H1 (cell line): ENCODE results near the gene CDCA7L. TPM values are rescaled to one million over a fixed set of nuclear protein-coding genes. Genes with fewer than 3 reads are reported as not detected.

ENCODE experiments used
- CTCF ChIA-PET: fragments of 300-600 bp; sonication (Branson Sonifier 250); formaldehyde crosslinking; loops from one replicate; lab custom pipeline; 2021; ENCODE audit not compliant: partially characterized antibody; lab: Charles Lee
- POLR2A ChIA-PET: fragments of 300-600 bp; sonication (Branson Sonifier 250); formaldehyde crosslinking; loops from one replicate; lab custom pipeline; 2021; ENCODE audit warnings: inconsistent platforms; ENCODE audit not compliant: partially characterized antibody; lab: Charles Lee
- DNase-seq, 2 experiments: peaks; one replicate each; pipeline versions ENCODE4 v3.0.0 to v3.0.0-alpha.2; 2010 to 2022; ENCODE audit warnings: low spot score in 2 of 2, low read depth in 1 of 2, mixed read lengths in 1 of 2
- FAIRE-seq: peaks from 2 replicates; lab custom pipeline; 2011; peaks lifted over from hg19 to GRCh38; lab: Jason Lieb, UNC
- H2AFZ ChIP-seq: 2 replicates; pipeline ENCODE4 v1.8.1; 2012; ENCODE audit warnings: low read length, inconsistent platforms
- H2AK5ac ChIP-seq: 2 replicates; pipeline ENCODE4 v1.6.1; 2013; ENCODE audit warnings: low read depth, low read length
- H2BK120ac ChIP-seq: replicated peaks from 2 replicates; pipeline ENCODE3; 2013; ENCODE audit warnings: low read depth, low read length, inconsistent platforms
- H2BK12ac ChIP-seq: 2 replicates; pipeline ENCODE4 v1.6.1; 2013; ENCODE audit warnings: low read depth, low read length
- H2BK15ac ChIP-seq: 2 replicates; pipeline ENCODE4 v1.6.1; 2013; ENCODE audit warnings: low read length
- H2BK20ac ChIP-seq: 2 replicates; pipeline ENCODE4 v1.6.1; 2013; ENCODE audit warnings: low read length
- H2BK5ac ChIP-seq: 2 replicates; pipeline ENCODE4 v1.6.1; 2013; ENCODE audit warnings: low read depth, low read length
- H3K14ac ChIP-seq: 2 replicates; pipeline ENCODE4 v1.6.1; 2013; ENCODE audit warnings: inconsistent platforms; ENCODE audit not compliant: insufficient read length
- H3K18ac ChIP-seq: 2 replicates; pipeline ENCODE4 v1.6.1; 2013; ENCODE audit warnings: low read length; ENCODE audit errors: extremely low read depth
- H3K23ac ChIP-seq: 2 replicates; pipeline ENCODE4 v1.6.1; 2013; ENCODE audit warnings: inconsistent platforms; ENCODE audit not compliant: insufficient read length
- H3K23me2 ChIP-seq: 2 replicates; pipeline ENCODE4 v1.6.1; 2013; ENCODE audit warnings: low read depth, low read length
- H3K27ac ChIP-seq: 2 replicates; pipeline ENCODE4 v1.6.1; 2011; ENCODE audit warnings: low read depth, low read length, inconsistent platforms
- H3K27me3 ChIP-seq, 4 experiments: replicated peaks in 1 of 4; 1 replicate in 1 of 4; 2 replicates in 3 of 4; pipeline versions ENCODE4 v1.6.1 to v1.8.1; 2011 to 2013; ENCODE audit warnings: low read length in 3 of 4, mild to moderate bottlenecking in 3 of 4, inconsistent platforms in 2 of 4, mixed read lengths in 2 of 4, moderate library complexity in 1 of 4; ENCODE audit not compliant: control insufficient read depth in 3 of 4, insufficient read depth in 3 of 4; ENCODE audit errors: extremely low read depth in 1 of 4
- H3K36me3 ChIP-seq, 4 experiments: 2 replicates each; pipeline versions ENCODE4 v1.6.1 to v1.8.1; 2011 to 2013; ENCODE audit warnings: mild to moderate bottlenecking in 4 of 4, low read length in 3 of 4, moderate library complexity in 2 of 4, control low read depth in 1 of 4, inconsistent platforms in 1 of 4; ENCODE audit not compliant: insufficient read depth in 4 of 4, control insufficient read depth in 2 of 4
- H3K4ac ChIP-seq: replicated peaks from 2 replicates; pipeline ENCODE3; 2013; ENCODE audit warnings: low read length, low read depth, mixed read lengths, inconsistent platforms; ENCODE audit not compliant: insufficient read length
- H3K4me1 ChIP-seq, 4 experiments: replicated peaks in 1 of 4; 1 replicate in 1 of 4; 2 replicates in 3 of 4; pipeline versions ENCODE4 v1.6.1 to v1.8.1; 2011 to 2013; ENCODE audit warnings: low read length in 3 of 4, inconsistent platforms in 2 of 4, mixed read lengths in 1 of 4; ENCODE audit not compliant: insufficient read depth in 4 of 4, control insufficient read depth in 3 of 4
- H3K4me2 ChIP-seq, 2 experiments: 2 replicates each; pipeline versions ENCODE4 v1.6.1 to v1.8.1; 2011 to 2013; ENCODE audit warnings: low read depth in 2 of 2, low read length in 2 of 2, control low read depth in 1 of 2, inconsistent platforms in 1 of 2, mild to moderate bottlenecking in 1 of 2; ENCODE audit not compliant: insufficient read depth in 1 of 2
- H3K4me3 ChIP-seq, 4 experiments: fragments of 200-600, 300-600 bp in 1 of 4; sonication (generic), shearing (Covaris generic), sonication (Bioruptor Twin) in 1 of 4; 2 replicates each; pipeline versions ENCODE4 v1.5.1 to v1.8.1; 2011 to 2016; ENCODE audit warnings: low read length in 4 of 4, low read depth in 3 of 4, control low read depth in 2 of 4, inconsistent platforms in 2 of 4, mild to moderate bottlenecking in 2 of 4, mixed read lengths in 1 of 4, moderate library complexity in 1 of 4; ENCODE audit not compliant: insufficient read depth in 2 of 4; ENCODE audit errors: extremely low read depth in 1 of 4
- H3K56ac ChIP-seq: replicated peaks from 2 replicates; pipeline ENCODE3; 2013; ENCODE audit warnings: low read depth, mild to moderate bottlenecking, mixed read lengths, low read length, inconsistent platforms; ENCODE audit not compliant: insufficient read length
- H3K79me1 ChIP-seq: 2 replicates; pipeline ENCODE4 v1.6.1; 2013; ENCODE audit warnings: low read depth, low read length, control low read depth
- H3K79me2 ChIP-seq, 2 experiments: 2 replicates each; pipeline versions ENCODE4 v1.6.1 to v1.8.1; 2012 to 2013; ENCODE audit warnings: low read length in 2 of 2, mild to moderate bottlenecking in 2 of 2, inconsistent platforms in 1 of 2; ENCODE audit not compliant: insufficient read depth in 2 of 2, control insufficient read depth in 1 of 2
- H3K9ac ChIP-seq, 4 experiments: replicated peaks in 1 of 4; 1 replicate in 1 of 4; 2 replicates in 3 of 4; pipeline versions ENCODE4 v1.6.1 to v1.8.1; 2011 to 2013; ENCODE audit warnings: low read depth in 3 of 4, low read length in 3 of 4, control low read depth in 2 of 4, mild to moderate bottlenecking in 2 of 4, moderate library complexity in 2 of 4, inconsistent platforms in 1 of 4; ENCODE audit errors: extremely low read depth in 1 of 4
- H3K9me3 ChIP-seq, 2 experiments: 2 replicates each; pipeline versions ENCODE4 v1.6.1 to v1.8.1; 2012 to 2013; ENCODE audit warnings: mild to moderate bottlenecking in 2 of 2, moderate library complexity in 2 of 2, control low read depth in 1 of 2, inconsistent platforms in 1 of 2, low read depth in 1 of 2, low read length in 1 of 2, mixed read lengths in 1 of 2; ENCODE audit not compliant: insufficient read depth in 2 of 2
- H4K20me1 ChIP-seq, 2 experiments: replicated peaks in 1 of 2; 2 replicates each; pipeline versions ENCODE3 to v1.8.1; 2011 to 2013; ENCODE audit warnings: inconsistent platforms in 2 of 2, low read length in 2 of 2, mild to moderate bottlenecking in 1 of 2; ENCODE audit not compliant: insufficient read depth in 2 of 2, control insufficient read depth in 1 of 2
- H4K5ac ChIP-seq: 2 replicates; pipeline ENCODE4 v1.6.1; 2013; ENCODE audit warnings: low read length, low read depth, mixed read lengths, inconsistent platforms; ENCODE audit not compliant: insufficient read length
- H4K8ac ChIP-seq: 2 replicates; pipeline ENCODE4 v1.8.0; 2013; ENCODE audit warnings: mild to moderate bottlenecking, moderate library complexity, low read length, inconsistent platforms; ENCODE audit not compliant: insufficient read depth; ENCODE audit errors: extremely low read depth
- H4K91ac ChIP-seq: replicated peaks from 2 replicates; pipeline ENCODE3; 2013; ENCODE audit warnings: low read length, mixed read lengths, inconsistent platforms; ENCODE audit not compliant: insufficient read length
- ASH2L ChIP-seq: fragments of 200-600, 300-600 bp; sonication (generic); IDR thresholded peaks from one replicate; pipeline ENCODE4 v1.7.1; 2017; ENCODE audit warnings: low read length
- ATF2 ChIP-seq: IDR thresholded peaks from 2 replicates; pipeline ENCODE4 v1.6.1; 2012; ENCODE audit warnings: low read length, inconsistent platforms
- BCL11A ChIP-seq, 2 experiments: IDR thresholded peaks; one replicate each; pipeline ENCODE4 v1.6.1; 2011; ENCODE audit warnings: low read depth in 2 of 2, low read length in 2 of 2, mild to moderate bottlenecking in 2 of 2
- CBX5 ChIP-seq: fragments of 300-800, 300-1000 bp; sonication (generic); IDR thresholded peaks from 2 replicates; pipeline ENCODE4 v1.7.1; 2016; ENCODE audit warnings: antibody characterized with exemption, low read length, low read depth
- EZH2 ChIP-seq: fragments of 200-600 bp; sonication (generic); IDR thresholded peaks from 2 replicates; pipeline ENCODE4 v1.7.1; 2012; ENCODE audit warnings: low read depth, mild to moderate bottlenecking, moderate library complexity, low read length, inconsistent platforms; ENCODE audit not compliant: severe bottlenecking
- HDAC6 ChIP-seq: IDR thresholded peaks from one replicate; pipeline ENCODE4 v1.7.1; 2012; ENCODE audit warnings: low read depth, mild to moderate bottlenecking, inconsistent platforms, low read length, moderate library complexity
- KDM1A ChIP-seq: fragments of 200-600, 300-600 bp; sonication (generic); IDR thresholded peaks from 2 replicates; pipeline ENCODE4 v1.7.1; 2016; ENCODE audit warnings: mild to moderate bottlenecking, low read length, borderline replicate concordance
- NANOG ChIP-seq: IDR thresholded peaks from 2 replicates; pipeline ENCODE4 v1.6.1; 2011; ENCODE audit warnings: low read length, low read depth, mild to moderate bottlenecking, inconsistent platforms; ENCODE audit not compliant: insufficient read depth, poor library complexity, severe bottlenecking
- RXRA ChIP-seq: IDR thresholded peaks from 2 replicates; pipeline ENCODE4 v1.6.1; 2011; ENCODE audit warnings: low read depth, mild to moderate bottlenecking, low read length, moderate library complexity; ENCODE audit not compliant: insufficient read depth
- TCF12 ChIP-seq: IDR thresholded peaks from 2 replicates; pipeline ENCODE4 v1.6.1; 2011; ENCODE audit warnings: low read depth, mild to moderate bottlenecking, low read length
- WGBS, 2 experiments: shearing (Covaris generic) in 1 of 2; methylation state at CpG; one replicate each; pipeline versions ENCODE4 v1.1.6 to v1.1.7; 2013 to 2015; ENCODE audit warnings: low lambda C conversion rate in 2 of 2, mixed read lengths in 2 of 2, inconsistent platforms in 1 of 2, low coverage in 1 of 2, missing lambda C conversion rate in 1 of 2; ENCODE audit not compliant: insufficient replicate concordance in 2 of 2, insufficient coverage in 1 of 2, insufficient read length in 1 of 2; ENCODE audit errors: extremely low coverage in 1 of 2, missing lambda C conversion rate in 1 of 2; 5-methylcytosine and 5-hydroxymethylcytosine counted together
- polyA plus RNA-seq, 7 experiments: library from polyadenylated mRNA; depleted of rRNA in 3 of 7; stranded (reverse) in 5 of 7; unstranded in 2 of 7; fragments of >200 nt in 5 of 7; fragments of 200-250 nt in 2 of 7; gene quantifications; 1 replicate in 5 of 7; 2 replicates in 1 of 7; 4 replicates in 1 of 7; pipeline versions ENCODE4 v1.2.1 to v1.2.3, GENCODE V29; 2011 to 2013; ENCODE audit warnings: missing spikeins in 2 of 7, mixed read lengths in 2 of 7
- total RNA-seq: library from RNA; stranded (reverse); fragmentation: NEBNext Ultra II Directional; extraction: Animal tissue kit (Norgen Biotek cat#: 25700); gene quantifications from 2 replicates; pipeline ENCODE4 v1.2.1, GENCODE V29; 2021

The CDCA7L gene
- total and polyA plus RNA-seq, 2 of the 8 experiments (the other 6 are each of a cell fraction or from before 2014, with no cell fraction given) = 93.8 to 168 TPM

- Histone ChIP-seq H2BK120ac (no peak overlapping the region), H3K27ac (no peak overlapping the region), H3K4ac (no peak overlapping the region), H4K5ac (no peak overlapping the region), H3K9ac (no peak overlapping the region), H3K14ac (no peak overlapping the region), H2BK12ac (no peak overlapping the region), H3K36me3 (peaks cover 0 to 12% (median 1%) of the 10 kb centered on the region in 4 experiments; a peak in 2 of 8 replicates), H3K18ac (no peak overlapping the region), H3K9me3 (no peaks in the 10 kb centered on the region), H3K79me1 (peaks cover 13% of the 10 kb centered on the region), H3K23me2 (no peaks in the 10 kb centered on the region; the same call in 1 of the 2 replicates), H2BK5ac (no peak overlapping the region), H4K20me1 (peaks cover 15 to 19% of the 10 kb centered on the region in 2 experiments), H4K91ac (no peak overlapping the region), H4K8ac (no peak overlapping the region), H3K56ac (no peak overlapping the region), H3K27me3 (no peaks in the 10 kb centered on the region), H2BK15ac (no peak overlapping the region), H3K23ac (no peak overlapping the region), H3K4me3 (no peak overlapping the region), H3K79me2 (peaks cover 24 to 99% of the 10 kb centered on the region in 2 experiments), H2AFZ (no peak overlapping the region), H2AK5ac (no peak overlapping the region), H3K4me1 (peaks cover 4 to 23% (median 19%) of the 10 kb centered on the region in 4 experiments; a peak in 6 of 7 replicates), H2BK20ac (no peak overlapping the region), H3K4me2 (peak overlapping the region in 1 of 2 experiments; percentile 45; a peak in 2 of 4 replicates)
- CTCF ChIA-PET = interaction anchor here (1.0 kb wide), 1 partner anchor 143 kb away, joined by 3 read pairs; no protein-coding TSS in a partner anchor
- DNase-seq = no peak
- POLR2A ChIA-PET = interaction anchor here (0.6 to 1.5 kb wide), 4 partner anchors 9 to 1549 kb away, joined by 3 to 5 read pairs (median 5); no protein-coding TSS in a partner anchor
- WGBS, 2 experiments = 80% methylated on average over 3 of the region's 3 CpGs; no CpG with 5 or more reads in 1 of the 2 experiments
- TF ChIP-seq CBX5 (no peak), NANOG (no peak), TCF12 (no peak), ATF2 (no peak), BCL11A (IDR thresholded peaks at IDR 0.05; ENCODE audit: low read depth in 2 of 2, low read length in 2 of 2) (no peak), KDM1A (no peak), RXRA (no peak), EZH2 (no peak), ASH2L (no peak), HDAC6 (no peak)
- no peak for FAIRE-seq
Observed at GRCh38 chr7:21939858-21940372, 5.8 kb downstream of the CDCA7L start.
